ENCODE measurements around the gene RFPL1. TPM values are rescaled to one million over a fixed set of nuclear protein-coding genes. Genes with fewer than 3 reads are reported as not detected.

Gene RFPL1
- total RNA-seq, 1 donor from 2014 or later, result not detected

- CTCF ChIA-PET, result no interaction called here
Measured at GRCh38 chr22:29475550-29475949, 37.2 kb downstream of the RFPL1 start.

GRCh38 chr22:29476116-29476515 is 37.7 kb downstream of the RFPL1 start:
- no peaks in the 10 kb centered on the region for H3K36me3 Mint-ChIP-seq (ENCODE audit: low read depth)
- peak; percentile 12 for ATAC-seq (ENCODE audit: low read depth)
- DNase-seq, result no peak
- intact Hi-C loops (cut with micrococcal nuclease), result loop anchor here (5.0 to 10.0 kb wide), 3 partner anchors 36 to 81 kb away; no protein-coding TSS in a partner anchor
- H3K4me3 Mint-ChIP-seq, result peak overlapping the region; percentile 20
- no peak for TF ChIP-seq CTCF (IDR thresholded peaks at IDR 0.05)
- H3K4me1 Mint-ChIP-seq, result peaks cover 31% of the 10 kb centered on the region
- H3K9me3 Mint-ChIP-seq, result no peaks in the 10 kb centered on the region
- ChIA-PET CTCF (no interaction called here), POLR2A (interaction anchor here (0.6 to 1.4 kb wide), 2 partner anchors 78 to 594 kb away, joined by 5 to 6 read pairs; partner anchors contain the start of gene THOC5)
- peaks cover 33% of the 10 kb centered on the region for H3K27me3 Mint-ChIP-seq
- H3K27ac Mint-ChIP-seq, result no peak overlapping the region

More at GRCh38 chr22:29475550-29475949, 37.2 kb downstream of the RFPL1 start:
- H3K27me3 Mint-ChIP-seq, result peaks cover 36% of the 10 kb centered on the region
- intact Hi-C loops (cut with micrococcal nuclease), result loop anchor here (2.0 to 10.0 kb wide), 4 partner anchors 13 to 81 kb away; no protein-coding TSS in a partner anchor
- H3K9me3 Mint-ChIP-seq, result no peaks in the 10 kb centered on the region
- peaks cover 34% of the 10 kb centered on the region for H3K4me1 Mint-ChIP-seq
- POLR2A ChIA-PET, result interaction anchor here (1.4 kb wide), 1 partner anchor 78 kb away, joined by 5 read pairs; the partner anchor contains the start of gene THOC5
- no peak overlapping the region for H3K27ac Mint-ChIP-seq
- peak overlapping the region; percentile 33 for H3K4me3 Mint-ChIP-seq
- peak; percentile 68 for DNase-seq
- no peak for TF ChIP-seq CTCF (IDR thresholded peaks at IDR 0.05)
- no peaks in the 10 kb centered on the region for H3K36me3 Mint-ChIP-seq (ENCODE audit: low read depth)
- peak; percentile 94 for ATAC-seq (ENCODE audit: low read depth)

- TF ChIP-seq CTCF (IDR thresholded peaks at IDR 0.05), result no peak
- intact Hi-C loops (cut with micrococcal nuclease), result loop anchor here (5.0 to 10.0 kb wide), 3 partner anchors 34 to 83 kb away; no protein-coding TSS in a partner anchor
- Mint-ChIP-seq H3K27me3 (peaks cover 39% of the 10 kb centered on the region), H3K4me3 (no peak overlapping the region), H3K36me3 (ENCODE audit: low read depth) (no peaks in the 10 kb centered on the region), H3K9me3 (no peaks in the 10 kb centered on the region), H3K27ac (no peak overlapping the region), H3K4me1 (peaks cover 35% of the 10 kb centered on the region)
- DNase-seq, result no peak
- no peak for ATAC-seq (ENCODE audit: low read depth)
- CTCF ChIA-PET, result no interaction called here
- POLR2A ChIA-PET, result no interaction called here
Measured at GRCh38 chr22:29477723-29478318, 39.4 kb downstream of the RFPL1 start.

GRCh38 chr22:29478326-29479276 is 40.2 kb downstream of the RFPL1 start:
- ATAC-seq (ENCODE audit: low read depth), result no peak
- Mint-ChIP-seq H3K36me3 (ENCODE audit: low read depth) (no peaks in the 10 kb centered on the region), H3K9me3 (no peaks in the 10 kb centered on the region), H3K4me3 (no peak overlapping the region), H3K4me1 (peaks cover 35% of the 10 kb centered on the region), H3K27me3 (peaks cover 39% of the 10 kb centered on the region), H3K27ac (no peak overlapping the region)
- CTCF ChIA-PET, result no interaction called here
- no peak for TF ChIP-seq CTCF (IDR thresholded peaks at IDR 0.05)
- intact Hi-C loops (cut with micrococcal nuclease), result loop anchor here (5.0 to 10.0 kb wide), 3 partner anchors 34 to 84 kb away; no protein-coding TSS in a partner anchor
- no peak for DNase-seq
- POLR2A ChIA-PET, result no interaction called here
